ENCODE data around the gene FAM3D. TPM values are rescaled to one million over a fixed set of nuclear protein-coding genes. Genes with fewer than 3 reads are reported as not detected.

Gene FAM3D
- total and polyA plus RNA-seq, 9 of the 15 experiments (the other 6 are each of a cell fraction or from before 2014, with no cell fraction given), result not detected

DNA sequence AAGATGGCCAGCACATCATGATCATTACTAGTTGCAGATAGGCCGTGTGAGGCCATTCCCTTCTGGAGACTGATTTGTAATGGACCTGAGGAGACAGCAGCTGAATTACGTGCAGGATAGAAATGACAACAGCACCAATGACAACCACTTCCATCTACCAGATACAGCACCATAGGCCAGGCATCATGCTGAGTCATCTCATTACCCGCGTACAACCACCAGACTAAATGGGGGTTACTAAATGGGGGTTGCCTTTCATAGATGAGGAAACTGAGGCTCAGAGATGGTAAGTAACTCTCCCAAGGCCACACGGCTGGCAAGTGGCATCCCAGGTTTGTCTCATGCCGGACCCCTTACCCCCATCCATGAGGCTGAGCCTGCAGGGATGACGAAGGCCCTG lies 56.6 kb downstream of the FAM3D start:
- no peaks in the 10 kb centered on the region for H4K20me1 ChIP-seq (replicated peaks; ENCODE audit: control insufficient read depth, insufficient read depth, low read length)
- POLR2A ChIA-PET, result no interaction called here
- 8% methylated on average over 7 of the region's 7 CpGs for WGBS (ENCODE audit: insufficient coverage, low coverage, missing lambda C conversion rate)
- FAIRE-seq, result no peak
- no peak overlapping the region for H3K9ac ChIP-seq (ENCODE audit: insufficient read depth in 1 of 2, low read depth in 2 of 2, low read length in 2 of 2)
- no peaks in the 10 kb centered on the region for H3K9me3 ChIP-seq (replicated peaks; ENCODE audit: control insufficient read depth, insufficient read depth, low read depth, low read length)
- H3K79me2 ChIP-seq (ENCODE audit: control insufficient read depth, insufficient read depth, low read length), result no peaks in the 10 kb centered on the region
- H3K4me2 ChIP-seq (ENCODE audit: insufficient read depth, low read length), result no peak overlapping the region
- no peaks in the 10 kb centered on the region; a peak in 1 of 5 replicates for H3K4me1 ChIP-seq (replicated peaks in 1 of 2; ENCODE audit: control insufficient read depth in 2 of 2, insufficient read depth in 2 of 2, low read length in 2 of 2)
- peak in 1 of 4 experiments; percentile 9 for DNase-seq (ENCODE audit: extremely low read depth in 1 of 4, low spot score in 3 of 4)
- 0 out of 3 replicates have a peak, but pooled peaks have one; percentile 44 for ATAC-seq
- H2AFZ ChIP-seq (ENCODE audit: low read depth, low read length), result no peak overlapping the region
- in situ Hi-C loops (cut with MboI) (no loop called here), intact Hi-C loops (cut with micrococcal nuclease) (no loop called here)
- no peak overlapping the region for H3K27ac ChIP-seq (ENCODE audit: extremely low read depth, low read depth, low read length)
- H3K27me3 ChIP-seq (ENCODE audit: control insufficient read depth in 2 of 2, insufficient read depth in 2 of 2, low read length in 2 of 2), result peaks cover 0 to 11% of the 10 kb centered on the region in 2 experiments; a peak in 2 of 5 replicates
- CTCF ChIA-PET (ENCODE audit: low intra/inter-chr PET ratio), result no interaction called here
- no peak overlapping the region for H3K4me3 ChIP-seq
- H3K36me3 ChIP-seq (ENCODE audit: control insufficient read depth, insufficient read depth, low read length), result no peaks in the 10 kb centered on the region
- no TSS peak for BruUV-seq (replicated peaks)
- no peaks in the 10 kb centered on the region for H3K9me1 ChIP-seq (ENCODE audit: control insufficient read depth, insufficient read depth, low read length)
- TF ChIP-seq C11orf30 (IDR thresholded peaks at IDR 0.05; ENCODE audit: low read depth), result peak; percentile 88
- TF ChIP-seq, protein P1, sequence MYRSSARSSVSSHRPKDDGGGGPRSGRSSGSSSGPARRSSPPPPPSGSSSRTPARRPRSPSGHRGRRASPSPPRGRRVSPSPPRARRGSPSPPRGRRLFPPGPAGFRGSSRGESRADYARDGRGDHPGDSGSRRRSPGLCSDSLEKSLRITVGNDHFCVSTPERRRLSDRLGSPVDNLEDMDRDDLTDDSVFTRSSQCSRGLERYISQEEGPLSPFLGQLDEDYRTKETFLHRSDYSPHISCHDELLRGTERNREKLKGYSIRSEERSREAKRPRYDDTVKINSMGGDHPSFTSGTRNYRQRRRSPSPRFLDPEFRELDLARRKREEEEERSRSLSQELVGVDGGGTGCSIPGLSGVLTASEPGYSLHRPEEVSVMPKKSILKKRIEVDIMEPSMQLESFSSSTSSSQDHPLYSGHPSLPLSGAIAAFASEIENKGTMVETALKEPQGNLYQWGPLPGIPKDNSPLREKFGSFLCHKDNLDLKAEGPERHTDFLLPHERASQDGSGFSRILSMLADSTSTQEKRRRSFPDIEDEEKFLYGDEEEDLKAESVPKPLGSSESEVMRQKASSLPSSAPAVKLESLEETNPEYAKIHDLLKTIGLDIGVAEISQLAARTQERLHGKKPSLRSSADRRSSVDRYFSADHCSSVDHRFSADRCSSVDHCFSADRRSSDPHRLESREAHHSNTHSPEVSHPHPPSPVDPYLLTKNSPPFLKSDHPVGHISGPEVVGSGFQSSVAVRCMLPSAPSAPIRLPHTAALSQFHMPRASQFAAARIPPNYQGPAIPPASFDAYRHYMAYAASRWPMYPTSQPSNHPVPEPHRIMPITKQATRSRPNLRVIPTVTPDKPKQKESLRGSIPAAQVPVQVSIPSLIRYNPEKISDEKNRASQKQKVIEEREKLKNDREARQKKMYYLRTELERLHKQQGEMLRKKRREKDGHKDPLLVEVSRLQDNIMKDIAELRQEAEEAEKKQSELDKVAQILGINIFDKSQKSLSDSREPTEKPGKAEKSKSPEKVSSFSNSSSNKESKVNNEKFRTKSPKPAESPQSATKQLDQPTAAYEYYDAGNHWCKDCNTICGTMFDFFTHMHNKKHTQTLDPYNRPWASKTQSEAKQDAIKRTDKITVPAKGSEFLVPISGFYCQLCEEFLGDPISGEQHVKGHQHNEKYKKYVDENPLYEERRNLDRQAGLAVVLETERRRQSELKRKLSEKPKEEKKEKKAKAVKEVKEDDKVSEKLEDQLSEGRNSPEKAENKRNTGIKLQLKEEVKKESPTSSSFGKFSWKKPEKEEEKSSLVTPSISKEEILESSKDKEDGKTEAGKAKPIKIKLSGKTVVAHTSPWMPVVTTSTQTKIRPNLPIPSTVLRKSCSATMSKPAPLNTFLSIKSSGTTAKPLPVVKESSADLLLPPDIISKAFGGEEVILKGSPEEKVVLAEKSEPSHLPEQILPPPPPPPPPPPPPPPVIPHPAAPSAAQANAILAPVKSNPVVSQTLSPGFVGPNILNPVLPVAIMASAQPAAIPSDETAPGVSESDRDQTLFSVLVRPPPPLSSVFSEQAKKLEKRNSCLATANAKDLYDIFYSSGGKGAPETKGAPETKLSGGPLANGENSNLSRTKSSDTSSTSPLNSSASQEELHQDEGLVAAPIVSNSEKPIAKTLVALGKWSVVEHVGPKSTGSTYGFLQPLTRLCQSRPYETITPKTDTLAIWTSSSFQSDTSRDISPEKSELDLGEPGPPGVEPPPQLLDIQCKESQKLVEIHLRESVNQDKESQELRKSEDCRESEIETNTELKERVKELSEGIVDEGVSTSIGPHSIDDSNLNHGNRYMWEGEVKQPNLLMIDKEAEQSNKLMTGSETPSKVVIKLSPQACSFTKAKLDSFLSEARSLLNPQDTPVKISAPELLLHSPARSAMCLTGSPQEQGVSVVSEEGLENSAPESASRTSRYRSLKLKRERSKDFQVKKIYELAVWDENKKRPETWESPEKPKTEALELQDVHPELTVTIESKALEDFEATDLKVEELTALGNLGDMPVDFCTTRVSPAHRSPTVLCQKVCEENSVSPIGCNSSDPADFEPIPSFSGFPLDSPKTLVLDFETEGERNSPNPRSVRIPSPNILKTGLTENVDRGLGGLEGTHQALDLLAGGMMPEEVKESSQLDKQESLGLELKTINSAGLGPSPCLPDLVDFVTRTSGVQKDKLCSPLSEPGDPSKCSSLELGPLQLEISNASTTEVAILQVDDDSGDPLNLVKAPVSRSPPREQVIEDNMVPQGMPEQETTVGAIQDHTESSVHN (IDR thresholded peaks at IDR 0.05; ENCODE audit: borderline replicate concordance in 1 of 2, low read depth in 1 of 2), result no peak
- TF ChIP-seq, protein P2, sequence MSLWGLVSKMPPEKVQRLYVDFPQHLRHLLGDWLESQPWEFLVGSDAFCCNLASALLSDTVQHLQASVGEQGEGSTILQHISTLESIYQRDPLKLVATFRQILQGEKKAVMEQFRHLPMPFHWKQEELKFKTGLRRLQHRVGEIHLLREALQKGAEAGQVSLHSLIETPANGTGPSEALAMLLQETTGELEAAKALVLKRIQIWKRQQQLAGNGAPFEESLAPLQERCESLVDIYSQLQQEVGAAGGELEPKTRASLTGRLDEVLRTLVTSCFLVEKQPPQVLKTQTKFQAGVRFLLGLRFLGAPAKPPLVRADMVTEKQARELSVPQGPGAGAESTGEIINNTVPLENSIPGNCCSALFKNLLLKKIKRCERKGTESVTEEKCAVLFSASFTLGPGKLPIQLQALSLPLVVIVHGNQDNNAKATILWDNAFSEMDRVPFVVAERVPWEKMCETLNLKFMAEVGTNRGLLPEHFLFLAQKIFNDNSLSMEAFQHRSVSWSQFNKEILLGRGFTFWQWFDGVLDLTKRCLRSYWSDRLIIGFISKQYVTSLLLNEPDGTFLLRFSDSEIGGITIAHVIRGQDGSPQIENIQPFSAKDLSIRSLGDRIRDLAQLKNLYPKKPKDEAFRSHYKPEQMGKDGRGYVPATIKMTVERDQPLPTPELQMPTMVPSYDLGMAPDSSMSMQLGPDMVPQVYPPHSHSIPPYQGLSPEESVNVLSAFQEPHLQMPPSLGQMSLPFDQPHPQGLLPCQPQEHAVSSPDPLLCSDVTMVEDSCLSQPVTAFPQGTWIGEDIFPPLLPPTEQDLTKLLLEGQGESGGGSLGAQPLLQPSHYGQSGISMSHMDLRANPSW (CRISPR knock-in tag; IDR thresholded peaks at IDR 0.05), result no peak
- TF ChIP-seq ARID1B (IDR thresholded peaks at IDR 0.05), result no peak
- TF ChIP-seq, protein P3, sequence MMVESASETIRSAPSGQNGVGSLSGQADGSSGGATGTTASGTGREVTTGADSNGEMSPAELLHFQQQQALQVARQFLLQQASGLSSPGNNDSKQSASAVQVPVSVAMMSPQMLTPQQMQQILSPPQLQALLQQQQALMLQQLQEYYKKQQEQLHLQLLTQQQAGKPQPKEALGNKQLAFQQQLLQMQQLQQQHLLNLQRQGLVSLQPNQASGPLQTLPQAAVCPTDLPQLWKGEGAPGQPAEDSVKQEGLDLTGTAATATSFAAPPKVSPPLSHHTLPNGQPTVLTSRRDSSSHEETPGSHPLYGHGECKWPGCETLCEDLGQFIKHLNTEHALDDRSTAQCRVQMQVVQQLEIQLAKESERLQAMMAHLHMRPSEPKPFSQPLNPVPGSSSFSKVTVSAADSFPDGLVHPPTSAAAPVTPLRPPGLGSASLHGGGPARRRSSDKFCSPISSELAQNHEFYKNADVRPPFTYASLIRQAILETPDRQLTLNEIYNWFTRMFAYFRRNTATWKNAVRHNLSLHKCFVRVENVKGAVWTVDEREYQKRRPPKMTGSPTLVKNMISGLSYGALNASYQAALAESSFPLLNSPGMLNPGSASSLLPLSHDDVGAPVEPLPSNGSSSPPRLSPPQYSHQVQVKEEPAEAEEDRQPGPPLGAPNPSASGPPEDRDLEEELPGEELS (CRISPR knock-in tag; IDR thresholded peaks at IDR 0.05; ENCODE audit: borderline replicate concordance), result no peak
- no peak for TF ChIP-seq HNRNPK (IDR thresholded peaks at IDR 0.05; ENCODE audit: low read depth, low read length, poor library complexity, severe bottlenecking)
- no peak for TF ChIP-seq BRD9 (IDR thresholded peaks at IDR 0.05; ENCODE audit: low read depth, partially characterized antibody)

Measured in K562 (cell line).